PC-3 (cell line): ENCODE measurements around the gene ACYP2. TPM values are rescaled to one million over a fixed set of nuclear protein-coding genes. Genes with fewer than 3 reads are reported as not detected.

ENCODE experiments used
- total RNA-seq: library from RNA; depleted of rRNA; stranded (reverse); fragments of >200 nt; gene quantifications from 2 replicates; pipeline ENCODE4 v1.2.3, GENCODE V29; 2014; rRNA removed

The ACYP2 gene
- total RNA-seq, 1 experiment from 2014 or later = 8.3 TPM

Other genes starting within 250 kb of the ACYP2 start
- 54.7 and 70.6 TPM in 2 replicates for gene PSME4, start 144.6 kb upstream of the ACYP2 start, total RNA-seq
- not detected in 2 replicates for gene TSPYL6, start 140.6 kb downstream of the ACYP2 start, total RNA-seq